Measurements from ENCODE around the gene NID2.

Gene NID2

DNA sequence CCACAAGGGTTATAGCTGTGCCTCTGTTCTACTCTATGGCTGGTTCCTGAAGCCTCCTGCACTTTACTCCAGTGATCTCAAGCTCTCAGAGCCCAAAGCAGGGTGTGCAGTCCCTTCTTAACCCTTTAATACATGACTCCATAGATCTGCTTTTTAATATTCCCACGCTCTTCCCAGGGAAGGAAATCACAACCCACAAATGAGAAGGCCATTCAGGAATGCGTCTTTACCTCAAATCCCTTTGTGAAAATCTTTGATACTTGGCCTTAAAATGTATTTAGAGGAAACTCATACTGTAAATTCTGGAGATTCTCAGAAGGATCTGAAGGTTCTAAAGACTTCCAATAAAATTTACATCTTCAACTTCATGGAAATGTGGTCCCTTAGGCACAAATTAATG, 17.0 kb downstream of the NID2 start:
- DNase-seq, result no peak

- no peak for DNase-seq
These were observed 17.6 kb downstream of the NID2 start for GRCh38 chr14:52051251-52051650.

- DNase-seq, result no peak
These were observed 18.9 kb downstream of the NID2 start for GRCh38 chr14:52049721-52050588.

DNA sequence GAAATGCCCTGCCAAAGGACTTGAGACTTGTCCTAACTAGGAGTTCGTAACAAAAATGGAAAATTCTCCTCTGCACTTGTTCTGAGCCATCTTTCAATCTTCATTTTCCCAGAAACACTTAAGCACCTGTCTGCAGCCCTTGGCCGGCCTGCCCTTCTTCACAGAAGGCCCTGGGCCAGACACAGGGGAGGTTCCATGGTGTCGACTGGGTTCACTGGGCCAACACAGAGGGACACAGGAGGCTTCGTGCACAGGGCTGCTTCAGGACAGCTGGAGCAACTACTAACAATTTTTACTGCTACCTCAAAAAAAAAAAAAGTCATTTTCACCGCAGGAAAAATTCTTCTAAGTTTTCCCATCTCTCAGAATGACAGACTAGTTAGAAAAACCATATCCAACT, 19.6 kb downstream of the NID2 start:
- no peak for DNase-seq

- DNase-seq, result no peak
These were observed 20.1 kb downstream of the NID2 start for GRCh38 chr14:52048641-52049204.

DNA sequence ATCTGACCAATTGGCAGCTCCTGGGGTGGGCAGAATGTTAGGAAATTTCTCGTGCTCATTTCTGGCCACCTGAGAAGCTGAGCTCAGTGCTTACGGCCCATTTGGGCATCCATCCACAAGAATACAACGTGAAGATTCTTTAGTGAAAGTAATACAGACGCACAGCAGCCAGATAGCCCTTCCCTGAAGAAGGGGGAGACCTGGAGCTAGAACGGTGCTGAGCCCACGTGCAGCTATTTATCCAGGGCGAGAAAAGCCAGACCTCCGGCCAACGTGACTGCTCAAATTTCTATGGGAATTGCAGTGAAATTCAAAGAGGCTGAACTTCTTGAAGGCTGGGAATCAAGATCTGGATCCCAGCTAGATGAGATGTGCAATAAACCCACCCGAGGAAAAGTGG, 20.7 kb downstream of the NID2 start:
- DNase-seq, result no peak

DNA sequence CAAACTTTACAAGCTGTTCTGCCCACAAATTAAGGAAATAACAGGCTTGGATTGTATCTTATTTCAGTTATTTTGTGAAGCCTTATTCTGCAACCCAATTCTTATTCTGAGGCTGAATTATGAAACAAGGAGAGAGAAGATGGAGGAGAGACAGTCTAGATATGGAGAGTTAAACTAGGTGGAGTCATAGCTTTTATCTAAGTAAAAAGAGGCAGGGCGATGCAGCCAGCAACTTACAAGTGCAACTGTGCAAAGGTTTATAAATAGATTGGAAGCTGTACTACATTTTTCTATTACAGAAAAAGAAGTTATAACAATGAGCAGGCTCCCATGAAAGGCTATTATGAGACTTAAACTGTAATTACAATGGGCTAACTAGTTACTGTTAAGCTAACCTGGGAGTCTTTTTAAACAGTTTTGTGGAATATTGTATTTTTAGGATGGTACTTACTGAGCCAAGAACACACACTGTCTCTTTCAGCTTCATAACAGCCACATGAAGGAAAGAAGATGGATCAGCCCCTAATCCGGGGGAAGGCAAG, 22.4 kb downstream of the NID2 start:
- no peak for DNase-seq

GRCh38 chr14:52044791-52045522, 23.9 kb downstream of the NID2 start:
- DNase-seq, result no peak

GRCh38 chr14:52043690-52044089, 25.2 kb downstream of the NID2 start:
- no peak for DNase-seq

- DNase-seq, result no peak
These were observed 26.2 kb downstream of the NID2 start for GRCh38 chr14:52042371-52043289.

DNA sequence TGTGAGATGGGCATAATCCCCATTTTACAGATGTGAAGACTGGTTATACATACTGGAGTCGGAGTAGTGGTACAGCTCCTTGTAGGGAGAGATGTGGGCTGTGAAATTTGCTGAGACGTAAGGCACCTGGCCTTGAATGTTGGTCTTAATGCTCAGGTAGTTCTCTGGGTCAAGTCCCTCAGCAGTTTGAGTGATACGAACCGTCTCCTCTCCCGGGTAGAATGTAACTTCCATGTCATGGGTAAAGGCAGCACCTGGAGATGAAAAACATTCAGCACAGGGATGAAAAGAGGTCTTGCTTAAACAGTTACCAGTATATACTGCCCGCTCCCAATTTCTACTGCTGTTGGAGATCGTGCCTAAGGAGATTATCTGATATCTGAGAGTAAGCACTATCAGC, 28.3 kb downstream of the NID2 start:
- no peak for DNase-seq

DNA sequence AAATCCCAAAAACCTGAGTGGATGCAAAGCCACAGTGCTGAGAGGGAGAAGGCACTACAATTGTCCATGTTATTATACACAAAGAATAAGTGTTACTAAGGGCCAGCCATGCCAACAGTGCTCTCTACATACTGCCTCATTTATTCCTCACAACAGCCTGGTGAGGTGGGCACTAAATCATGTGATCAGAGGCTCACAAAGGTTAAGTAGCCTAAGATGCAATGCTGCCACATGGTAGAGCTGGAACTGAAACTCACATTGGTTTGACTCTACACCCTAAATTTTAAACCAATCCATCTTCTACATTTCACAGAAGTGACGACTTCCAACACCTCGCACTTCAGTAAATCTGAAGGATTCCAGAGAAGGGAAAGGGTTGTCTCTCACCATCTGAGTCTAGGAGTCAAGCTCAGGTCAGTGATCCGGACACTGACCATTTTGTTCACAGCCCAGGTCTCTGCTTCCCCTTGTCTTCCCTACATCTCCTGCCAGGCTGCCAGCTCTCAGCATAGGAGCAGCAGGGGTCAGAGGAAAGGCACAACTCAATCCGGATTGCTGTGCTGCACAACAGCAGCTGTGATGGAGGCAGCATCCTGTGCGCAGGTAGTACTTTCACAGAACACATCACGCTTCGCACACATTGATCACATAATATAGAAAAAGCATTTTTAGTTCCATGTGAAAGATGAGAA, 29.6 kb downstream of the NID2 start:
- DNase-seq, result no peak

GRCh38 chr14:52033101-52033642, 35.7 kb downstream of the NID2 start:
- DNase-seq, result no peak

DNA sequence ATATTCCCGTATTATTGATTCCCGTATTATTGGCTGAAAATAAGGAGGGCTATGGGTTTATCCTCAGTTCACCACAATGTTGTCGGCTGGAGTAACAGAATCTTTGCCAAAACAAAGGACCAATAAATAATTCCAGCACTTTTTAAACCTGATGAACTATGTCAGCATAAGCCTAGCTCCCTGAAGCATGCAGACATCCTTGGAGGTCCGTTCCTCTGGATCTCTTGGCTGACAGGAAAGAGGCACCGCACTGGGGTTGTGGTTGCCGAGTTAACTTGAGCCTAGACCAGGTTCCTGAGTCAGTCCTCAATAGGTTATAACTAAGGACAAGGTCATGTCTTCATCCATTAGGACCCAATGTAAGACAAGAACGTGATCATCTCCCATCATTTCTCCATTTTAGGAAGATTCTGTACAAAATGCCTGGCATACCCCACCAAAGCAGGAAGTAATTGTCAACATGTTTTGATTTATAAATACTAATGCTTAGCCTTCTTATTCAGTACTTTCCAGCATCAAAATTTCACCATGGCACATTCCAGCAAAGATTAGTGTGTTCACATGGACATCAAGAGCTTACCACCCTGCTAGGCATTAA, 36.6 kb downstream of the NID2 start:
- no peak for DNase-seq

GRCh38 chr14:52031781-52032180, 37.1 kb downstream of the NID2 start:
- DNase-seq, result no peak

GRCh38 chr14:52029881-52030280, 39.0 kb downstream of the NID2 start:
- DNase-seq, result no peak

- DNase-seq, result no peak
These were observed 42.0 kb downstream of the NID2 start for GRCh38 chr14:52026901-52027300.

DNA sequence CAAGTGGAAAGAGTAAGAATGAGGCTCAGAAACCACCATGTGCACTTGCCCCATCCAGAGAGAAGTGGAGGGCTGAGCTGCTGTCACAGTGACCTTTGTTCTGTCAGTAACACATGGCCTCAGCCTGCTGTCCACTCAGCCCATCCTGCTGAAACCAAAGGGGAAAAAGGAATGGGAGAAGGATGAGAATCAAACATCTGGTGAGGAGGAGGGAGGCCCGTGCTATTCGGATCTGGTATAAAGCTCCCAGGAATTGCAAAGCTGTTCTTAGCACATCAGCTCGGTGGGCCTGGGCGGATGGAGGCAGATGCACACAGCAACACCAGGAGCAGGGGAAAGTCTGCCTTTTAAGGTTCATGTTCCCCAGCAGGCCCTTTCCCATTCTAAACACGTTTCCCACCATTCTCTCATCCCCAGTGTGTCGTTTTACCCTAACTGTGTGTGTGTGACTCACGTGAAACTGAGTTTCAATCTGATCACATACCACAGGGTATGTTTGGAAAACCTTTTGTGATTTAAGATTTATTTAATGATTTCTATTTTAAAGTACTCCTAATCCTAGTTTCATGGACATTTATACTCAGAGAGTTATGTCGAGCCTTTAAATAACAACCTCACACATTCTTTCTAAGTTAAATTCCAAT, 42.7 kb downstream of the NID2 start:
- no peak for DNase-seq

GRCh38 chr14:52025310-52025709, 43.5 kb downstream of the NID2 start:
- DNase-seq, result no peak

DNA sequence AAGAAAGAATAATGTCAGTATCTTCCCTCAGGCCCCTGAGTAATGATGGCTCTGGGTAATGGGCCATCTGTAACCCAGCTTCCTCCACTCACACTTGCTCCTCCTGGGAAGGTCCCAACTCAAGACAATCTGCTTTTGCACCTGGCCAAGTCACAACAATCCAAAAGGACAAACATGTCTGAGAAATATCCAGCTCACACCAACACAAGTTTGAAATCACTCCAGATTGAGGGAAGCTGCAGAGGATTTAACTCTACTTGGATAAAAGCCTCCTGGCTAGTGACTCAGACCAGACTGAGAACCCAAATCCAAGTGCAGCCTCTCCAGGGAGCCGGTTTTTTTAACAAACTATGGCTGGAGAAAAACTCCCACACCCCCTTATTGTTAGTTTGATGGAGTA, 45.3 kb downstream of the NID2 start:
- DNase-seq, result no peak

Data from NCI-H1417 treated with DMSO at 0.1 percent for 48 hours (cell line).